Superior temporal gyrus (tissue), 1 donor: ENCODE results near the gene TOPBP1.

ENCODE experiments used
- DNase-seq: peaks from one replicate; pipeline ENCODE4 v3.0.0-alpha.2; 2016; ENCODE audit errors: extremely low spot score

The TOPBP1 gene

GRCh38 chr3:133608388-133608787 lies 53.4 kb downstream of the TOPBP1 start:
- DNase-seq = no peak

DNA sequence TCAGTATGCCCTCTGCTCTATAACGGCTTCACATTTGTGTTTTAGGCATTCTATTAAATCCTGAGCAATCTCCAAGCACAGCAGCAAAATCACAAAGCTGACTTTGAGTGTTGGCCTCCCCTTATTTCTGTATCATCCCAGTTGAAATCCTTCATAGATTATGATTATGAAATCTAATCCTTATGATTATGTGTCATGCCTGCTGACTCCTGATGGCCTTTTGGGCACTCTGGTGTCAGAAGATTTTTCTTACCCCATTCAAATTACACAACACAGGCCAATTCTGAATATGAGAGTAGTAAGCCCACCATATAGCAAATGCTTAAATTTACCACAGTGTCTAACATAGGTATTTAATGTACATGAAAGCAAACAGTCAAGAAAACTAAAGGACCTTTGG lies 53.9 kb downstream of the TOPBP1 start:
- no peak for DNase-seq

GRCh38 chr3:133606902-133607301 lies 54.8 kb downstream of the TOPBP1 start:
- DNase-seq = no peak

DNA sequence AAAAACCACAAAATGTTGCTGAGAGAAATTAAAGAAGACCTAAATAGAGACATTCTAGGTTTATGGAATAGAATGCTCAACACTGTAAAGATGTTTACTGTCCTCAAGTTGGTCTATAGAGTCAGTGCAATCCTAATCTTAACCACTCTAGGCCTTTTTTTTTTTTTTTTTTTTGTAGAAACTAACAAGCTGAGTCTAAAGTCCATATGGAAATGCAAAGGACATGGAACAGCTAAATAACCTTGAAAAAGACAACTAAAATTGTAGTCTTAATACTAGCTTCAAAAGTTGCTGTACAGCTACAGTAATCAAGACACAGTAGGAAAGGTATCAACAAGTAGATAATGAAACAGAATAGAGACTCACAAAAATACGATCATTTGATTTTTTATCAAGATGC lies 55.4 kb downstream of the TOPBP1 start:
- no peak for DNase-seq

DNA sequence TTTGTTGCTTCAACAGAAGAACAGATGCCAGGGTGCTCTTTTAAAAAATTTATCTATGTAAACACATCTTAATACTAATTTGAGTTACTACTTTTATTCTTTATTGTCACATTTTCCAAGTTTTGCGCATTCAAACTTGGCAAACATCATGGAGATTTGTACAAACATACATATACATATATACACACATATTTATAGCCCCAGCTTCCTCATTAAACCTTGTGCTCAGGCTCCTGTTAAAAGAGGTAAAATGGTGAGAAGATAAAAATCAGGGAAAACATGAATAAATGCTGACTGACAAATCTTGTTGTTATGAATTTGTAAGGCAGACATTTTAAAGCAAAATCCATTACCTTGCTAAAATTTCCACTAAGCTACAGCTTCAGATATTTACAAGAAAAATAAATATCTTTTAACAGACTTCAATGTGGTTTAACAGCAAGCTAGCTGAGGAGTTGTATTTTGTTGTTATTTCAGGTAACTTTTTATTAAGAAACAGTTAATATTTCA lies 61.1 kb downstream of the TOPBP1 start:
- no peak for DNase-seq

DNA sequence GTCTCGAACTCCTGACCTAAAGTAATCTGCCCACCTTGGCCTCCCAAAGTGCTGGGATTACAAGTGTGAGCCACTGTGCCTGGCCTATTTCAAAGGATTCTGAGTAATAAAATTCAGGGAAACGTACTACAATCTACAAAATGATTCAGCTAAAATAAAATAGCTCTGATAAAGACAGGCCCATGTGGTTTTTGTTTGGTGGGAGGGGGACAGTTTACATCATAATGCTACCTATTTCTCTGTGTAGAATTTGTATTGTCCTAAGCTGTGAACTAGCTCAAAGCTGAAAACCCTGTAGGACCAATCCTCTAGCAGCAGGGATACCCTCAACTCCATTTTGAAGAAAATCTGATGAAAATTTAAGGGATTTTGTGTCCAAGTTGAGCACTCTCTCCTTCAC lies 62.5 kb downstream of the TOPBP1 start:
- DNase-seq = no peak

- DNase-seq = no peak
These were observed 63.3 kb downstream of the TOPBP1 start for GRCh38 chr3:133598405-133598804.

DNA sequence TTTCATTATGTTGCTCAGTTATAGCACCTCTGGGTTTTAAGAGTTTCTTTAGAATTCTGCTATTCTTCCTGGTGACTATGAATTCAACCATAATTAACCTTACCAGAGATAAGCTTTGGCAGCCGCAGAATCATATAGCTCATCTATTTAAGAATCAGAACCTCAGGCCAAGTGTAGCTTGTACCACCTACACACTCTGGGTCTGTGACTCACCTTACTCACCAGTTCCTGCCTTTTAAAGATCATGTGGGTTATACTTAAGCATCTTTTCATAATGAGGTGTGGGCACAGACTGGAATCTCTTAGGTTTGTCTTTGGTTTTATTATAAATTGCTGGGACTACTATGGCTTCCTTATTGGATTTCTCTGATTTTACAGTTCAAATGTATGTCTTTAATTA lies 66.4 kb downstream of the TOPBP1 start:
- no peak for DNase-seq

DNA sequence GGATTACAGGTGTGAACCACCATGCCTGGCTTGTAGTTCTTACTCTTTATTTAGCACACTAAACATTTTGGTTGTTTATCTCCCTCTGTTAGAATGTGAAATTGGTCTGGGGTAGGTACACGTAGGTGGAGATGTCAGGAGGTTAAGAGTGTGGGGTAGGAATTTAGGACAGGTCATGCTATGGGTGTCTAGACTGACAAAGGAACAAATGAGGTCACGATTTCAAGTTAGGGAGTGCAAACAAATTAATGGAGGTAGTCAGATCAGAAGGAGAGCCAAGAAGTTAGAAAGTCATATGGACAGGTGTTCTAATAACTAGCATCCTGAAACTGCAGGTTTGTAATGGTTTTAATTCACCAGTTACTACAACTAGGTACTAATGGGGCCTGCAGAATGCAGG lies 68.5 kb downstream of the TOPBP1 start:
- no peak for DNase-seq

DNA sequence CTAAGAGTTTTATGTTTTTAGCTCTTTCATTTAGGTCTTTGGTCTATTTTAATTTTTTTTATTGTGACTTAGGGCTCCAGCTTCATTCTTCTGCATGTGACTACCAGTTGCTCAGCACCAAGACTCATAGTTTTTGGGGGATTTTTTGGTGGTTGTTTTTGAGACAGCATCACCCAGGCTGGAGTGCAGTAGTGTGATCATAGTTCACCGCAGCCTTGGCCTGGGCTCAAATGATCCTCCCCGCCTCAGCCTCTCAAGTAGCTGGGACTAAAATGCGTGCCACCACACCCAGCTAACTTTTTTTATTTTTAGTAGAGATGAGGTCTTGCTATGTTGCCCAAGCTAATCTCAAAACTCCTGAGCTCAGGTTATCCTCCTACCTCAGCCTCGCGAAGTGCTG lies 68.9 kb downstream of the TOPBP1 start:
- DNase-seq = no peak

DNA sequence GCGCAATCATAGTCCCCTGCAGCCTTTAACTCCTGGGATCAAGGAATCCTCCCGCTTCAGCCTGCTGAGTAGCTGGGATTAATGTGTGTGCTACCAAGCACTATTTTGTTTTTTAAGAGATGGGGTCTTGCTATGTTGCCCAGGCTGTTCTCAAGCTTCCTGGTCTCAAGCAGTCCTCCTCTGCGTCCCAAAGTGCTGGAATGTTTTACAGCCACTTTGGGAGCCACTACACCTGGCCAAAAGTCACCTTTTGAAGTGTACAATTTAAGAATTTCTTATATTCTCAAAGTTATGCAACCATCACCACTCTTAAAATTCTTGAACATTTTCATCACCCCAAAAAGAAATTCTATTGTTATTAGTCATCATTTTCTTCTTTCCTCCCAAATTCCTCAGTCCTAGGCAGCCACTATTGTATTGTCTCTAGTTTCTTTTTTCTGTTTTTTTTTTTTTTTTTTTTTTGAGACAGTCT lies 70.4 kb downstream of the TOPBP1 start:
- DNase-seq = no peak

DNA sequence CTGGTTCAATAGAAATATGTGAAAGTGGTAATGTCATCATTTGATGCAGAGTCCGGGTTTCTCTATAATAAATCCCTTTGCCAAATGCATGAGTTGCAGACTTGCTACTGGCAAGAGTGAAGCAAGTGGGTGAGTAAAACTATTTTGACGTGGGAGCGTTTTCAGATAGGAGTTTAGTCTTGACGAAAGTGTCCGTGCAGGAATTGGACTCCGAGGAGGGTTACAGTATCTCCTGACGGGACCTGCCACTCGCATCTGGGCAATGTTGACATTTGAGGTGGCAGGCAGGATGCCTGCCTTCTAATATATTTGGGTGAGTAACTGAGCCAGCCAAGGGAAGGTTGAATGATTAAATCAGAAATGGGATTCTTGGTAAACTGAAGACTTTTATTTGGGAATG lies 72.2 kb downstream of the TOPBP1 start:
- no peak for DNase-seq

DNA sequence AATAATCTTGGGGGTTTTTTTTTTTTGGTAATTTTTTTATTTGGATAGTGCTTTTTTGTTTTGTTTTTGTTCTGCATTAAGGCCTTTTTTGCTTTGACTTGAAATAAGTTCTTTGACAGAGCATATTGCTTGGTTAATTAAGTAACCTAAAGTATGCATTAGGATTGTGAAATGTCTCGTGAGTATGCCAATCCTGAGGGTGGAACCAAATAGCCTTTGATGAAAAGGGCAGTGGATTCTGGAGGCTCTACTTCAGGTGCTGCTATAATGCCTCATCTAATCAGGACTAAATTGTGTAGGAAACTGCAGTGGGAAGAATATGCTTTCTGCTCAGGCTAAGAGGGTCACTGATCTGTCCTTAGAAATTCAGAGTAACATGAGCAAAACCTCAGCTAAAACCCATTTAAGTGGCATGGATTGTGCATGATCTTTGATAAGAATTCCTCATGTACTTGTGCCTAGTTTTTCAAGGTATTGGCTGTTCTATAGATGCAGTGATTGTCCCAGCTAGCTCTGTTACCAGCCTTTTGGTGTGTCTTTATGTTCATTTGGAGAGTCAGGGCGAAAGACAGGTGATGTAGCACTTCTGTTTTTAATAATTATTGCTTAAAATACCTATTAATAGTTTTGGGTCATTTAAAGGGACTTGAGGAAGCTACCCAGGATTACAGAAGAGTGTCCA lies 72.8 kb downstream of the TOPBP1 start:
- no peak for DNase-seq

GRCh38 chr3:133588035-133588434 lies 73.7 kb downstream of the TOPBP1 start:
- DNase-seq = no peak

- DNase-seq = no peak
These were observed 78.3 kb downstream of the TOPBP1 start for GRCh38 chr3:133583396-133583795.

- DNase-seq = no peak
These were observed 83.1 kb downstream of the TOPBP1 start for GRCh38 chr3:133578548-133579191.

- no peak for DNase-seq
These were observed 85.6 kb downstream of the TOPBP1 start for GRCh38 chr3:133576169-133576568.

GRCh38 chr3:133575086-133575485 lies 86.7 kb downstream of the TOPBP1 start:
- DNase-seq = peak; percentile 14

GRCh38 chr3:133574260-133574881 lies 87.4 kb downstream of the TOPBP1 start:
- DNase-seq = peak; percentile 69

DNA sequence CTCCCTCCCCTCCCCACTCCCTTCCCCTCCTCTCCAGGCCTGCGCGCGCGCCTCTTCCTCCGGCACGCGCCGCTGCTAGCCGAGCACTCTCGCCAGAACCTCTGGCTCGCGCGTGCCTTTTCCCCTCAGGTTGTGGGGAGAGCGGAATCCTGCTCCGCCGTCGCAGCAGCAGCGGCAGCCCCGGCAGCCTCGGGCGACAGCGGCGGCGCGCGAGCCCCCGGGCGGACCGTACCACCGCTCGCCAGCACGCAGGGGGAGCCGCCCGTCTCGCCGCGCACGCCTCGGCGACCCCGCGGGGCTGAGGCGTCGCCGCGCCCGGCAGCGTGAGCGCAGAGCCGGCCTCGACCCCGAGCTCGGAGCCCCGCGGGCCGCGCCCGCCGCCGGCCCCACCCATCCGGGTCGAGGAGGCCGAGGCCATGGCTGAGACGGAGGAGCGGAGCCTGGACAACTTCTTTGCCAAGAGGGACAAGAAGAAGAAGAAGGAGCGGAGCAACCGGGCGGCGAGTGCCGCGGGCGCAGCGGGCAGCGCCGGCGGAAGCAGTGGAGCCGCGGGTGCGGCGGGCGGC lies 88.0 kb downstream of the TOPBP1 start, which contains the start of gene CDV3:
CDV3 (plus strand) TSS at position 58 of the 566 bp plus-strand sequence; CDS start at position 417, 359 bp downstream.
- no peak for DNase-seq

DNA sequence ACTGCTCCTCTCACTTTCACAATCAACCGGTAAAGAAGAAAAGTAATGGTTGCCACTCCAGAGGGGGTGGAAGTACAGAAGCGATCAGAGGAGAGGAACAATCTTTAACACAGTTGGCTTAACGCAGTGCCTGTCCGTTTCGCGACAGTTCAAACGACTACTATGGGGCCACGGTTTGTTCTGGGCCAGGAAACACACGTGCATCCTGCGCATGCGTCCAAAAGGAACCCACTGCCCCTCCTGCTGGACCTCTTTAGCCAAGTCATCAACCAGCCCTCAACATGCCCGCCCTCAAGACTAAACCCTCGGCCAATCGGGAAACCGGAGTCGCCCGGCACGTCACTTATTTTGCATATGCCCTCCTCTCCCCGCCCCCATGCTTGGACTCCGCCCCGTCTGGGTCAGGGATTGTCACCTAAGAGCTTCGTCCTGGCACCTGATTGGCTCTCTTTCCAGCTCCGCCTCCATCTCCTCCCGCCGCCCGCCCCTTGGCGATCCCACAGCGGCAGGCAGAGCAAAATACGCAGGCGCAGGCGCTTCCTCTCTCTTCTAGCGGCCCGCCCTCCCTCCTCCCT lies 88.6 kb downstream of the TOPBP1 start:
- DNase-seq = peak; percentile 100
